ENCODE measurements around the gene IFNL4.
"Not testable (repeated sequence)": the region's sequence is repeated elsewhere in the genome, so short reads cannot be mapped to it uniquely, and the experiment has no call there.

The IFNL4 gene

GRCh38 chr19:39223703-39224279 lies 24.9 kb downstream of the IFNL4 start:
- DNase-seq, result peak; percentile 25
- no peaks in the 10 kb centered on the region for H3K27me3 ChIP-seq (replicated peaks)
- in situ Hi-C loops (cut with HindIII; ENCODE audit: low pct_ligation_motif_present, low sequenced_read_pairs), result no loop called here
- H3K36me3 ChIP-seq (replicated peaks), result no peaks in the 10 kb centered on the region
- TF ChIP-seq CTCF (IDR thresholded peaks at IDR 0.05; ENCODE audit: low read depth, low read length, missing control alignments), result no peak
- no peak overlapping the region for H3K27ac ChIP-seq
- H3K4me3 ChIP-seq (ENCODE audit: low read depth, low read length), result no peak overlapping the region

GRCh38 chr19:39219108-39219507 lies 29.5 kb downstream of the IFNL4 start:
- H3K27me3 ChIP-seq (replicated peaks); H3K27ac ChIP-seq; H3K36me3 ChIP-seq (replicated peaks); H3K4me3 ChIP-seq (ENCODE audit: low read depth, low read length); in situ Hi-C loops (cut with HindIII; ENCODE audit: low pct_ligation_motif_present, low sequenced_read_pairs); DNase-seq: not testable (repeated sequence)

- Histone ChIP-seq H3K36me3 (replicated peaks) (no peaks in the 10 kb centered on the region), H3K27ac (no peak overlapping the region), H3K4me3 (ENCODE audit: low read depth, low read length) (no peak overlapping the region), H3K27me3 (replicated peaks) (no peaks in the 10 kb centered on the region)
- in situ Hi-C loops (cut with HindIII; ENCODE audit: low pct_ligation_motif_present, low sequenced_read_pairs), result no loop called here
- TF ChIP-seq CTCF (IDR thresholded peaks at IDR 0.05; ENCODE audit: low read depth, low read length, missing control alignments), result no peak
- no peak for DNase-seq
Measured at GRCh38 chr19:39218230-39219007, 30.2 kb downstream of the IFNL4 start.

GRCh38 chr19:39217094-39217493 lies 31.6 kb downstream of the IFNL4 start:
- no peak for DNase-seq
- no peak for TF ChIP-seq CTCF (IDR thresholded peaks at IDR 0.05; ENCODE audit: low read depth, low read length, missing control alignments)
- no peak overlapping the region for H3K27ac ChIP-seq
- in situ Hi-C loops (cut with HindIII; ENCODE audit: low pct_ligation_motif_present, low sequenced_read_pairs), result no loop called here
- no peaks in the 10 kb centered on the region for H3K27me3 ChIP-seq (replicated peaks)
- no peak overlapping the region for H3K4me3 ChIP-seq (ENCODE audit: low read depth, low read length)
- no peaks in the 10 kb centered on the region for H3K36me3 ChIP-seq (replicated peaks)

- H3K27ac ChIP-seq; DNase-seq; H3K4me3 ChIP-seq (ENCODE audit: low read depth, low read length); in situ Hi-C loops (cut with HindIII; ENCODE audit: low pct_ligation_motif_present, low sequenced_read_pairs); H3K27me3 ChIP-seq (replicated peaks); H3K36me3 ChIP-seq (replicated peaks): not testable (repeated sequence)
Measured at GRCh38 chr19:39215323-39215722, 33.3 kb downstream of the IFNL4 start.

- H3K27me3 ChIP-seq (replicated peaks), result no peaks in the 10 kb centered on the region
- DNase-seq, result peak; percentile 12
- H3K4me3 ChIP-seq (ENCODE audit: low read depth, low read length), result no peak overlapping the region
- in situ Hi-C loops (cut with HindIII; ENCODE audit: low pct_ligation_motif_present, low sequenced_read_pairs), result no loop called here
- H3K36me3 ChIP-seq (replicated peaks), result no peaks in the 10 kb centered on the region
- H3K27ac ChIP-seq, result no peak overlapping the region
- peak; percentile 54 for TF ChIP-seq CTCF (IDR thresholded peaks at IDR 0.05; ENCODE audit: low read depth, low read length, missing control alignments)
Measured at GRCh38 chr19:39212375-39212742, 36.3 kb downstream of the IFNL4 start.

All from brain microvascular endothelial cell (primary cell).